Epithelial cell of alveolus of lung (primary cell): ENCODE data around the gene ARFGAP3. TPM values are rescaled to one million over a fixed set of nuclear protein-coding genes. Genes with fewer than 3 reads are reported as not detected.

Experiments
- total RNA-seq: library from RNA; depleted of rRNA; stranded (reverse); fragments of >200 nt; gene quantifications from 2 replicates; pipeline ENCODE4 v1.2.1, GENCODE V29; 2015

Gene ARFGAP3
- total RNA-seq: 43.6 and 47.6 TPM in 2 replicates

GRCh38 chr22:42856865-42857704 is at the start of gene ARFGAP3:
ARFGAP3 (minus strand) TSS chr22:42857273; CDS start chr22:42857182, 91 bp downstream.

Other genes starting within 250 kb of the ARFGAP3 start
- gene POLDIP3, start 242.4 kb downstream of the ARFGAP3 start, total RNA-seq: 33.0 and 50.7 TPM in 2 replicates
- 0.40 TPM in 1 of 2 replicates, not detected in the other for gene ATP5MGL, start 216.7 kb downstream of the ARFGAP3 start, total RNA-seq
- gene CYB5R3, start 207.9 kb downstream of the ARFGAP3 start, total RNA-seq: 131 and 189 TPM in 2 replicates
- gene A4GALT, start 136.4 kb downstream of the ARFGAP3 start, total RNA-seq: 14.6 and 33.6 TPM in 2 replicates
- 27.2 and 38.7 TPM in 2 replicates for gene PACSIN2, start 157.9 kb upstream of the ARFGAP3 start, total RNA-seq
- 6.2 and 8.4 TPM in 2 replicates for gene TTLL1, start 232.1 kb upstream of the ARFGAP3 start, total RNA-seq